Measurements from ENCODE around the gene WDHD1.
"Not testable (repeated sequence)": the region's sequence is repeated elsewhere in the genome, so short reads cannot be mapped to it uniquely, and the experiment has no call there.

Gene WDHD1

GRCh38 chr14:54909817-54910558 is 116.9 kb downstream of the WDHD1 start:
- Histone ChIP-seq H3K4me2 (ENCODE audit: low read length) (no peak overlapping the region), H3K4me3 (ENCODE audit: low read depth, low read length) (no peak overlapping the region), H2BK5ac (ENCODE audit: low read depth, low read length, poor library complexity) (no peak overlapping the region), H3K18ac (ENCODE audit: low read length) (no peak overlapping the region), H3K9me3 (ENCODE audit: insufficient read depth, low read depth, low read length) (no peaks in the 10 kb centered on the region), H3K27me3 (ENCODE audit: insufficient read depth, low read length) (no peaks in the 10 kb centered on the region), H2BK120ac (ENCODE audit: insufficient read depth, low read length, poor library complexity) (no peak overlapping the region), H4K8ac (ENCODE audit: low read depth, low read length) (no peak overlapping the region), H4K12ac (ENCODE audit: low read depth, low read length) (no peak overlapping the region), H3K14ac (ENCODE audit: low read length) (no peak overlapping the region), H2AK5ac (ENCODE audit: low read length) (no peak overlapping the region), H3K27ac (ENCODE audit: low read depth, low read length) (no peak overlapping the region), H4K91ac (ENCODE audit: low read depth, low read length) (no peak overlapping the region), H2BK12ac (ENCODE audit: low read length) (no peak overlapping the region), H3K4ac (ENCODE audit: low read depth, low read length) (no peak overlapping the region), H3K4me1 (ENCODE audit: control insufficient read depth in 1 of 2, insufficient read depth in 2 of 2, low read length in 2 of 2) (no peaks in the 10 kb centered on the region), H3K9ac (ENCODE audit: low read length) (no peak overlapping the region), H3K23ac (ENCODE audit: low read length) (no peak overlapping the region), H3K79me2 (ENCODE audit: control insufficient read depth, insufficient read depth, low read length, poor library complexity) (no peaks in the 10 kb centered on the region), H2AFZ (ENCODE audit: insufficient read depth, low read length, poor library complexity) (no peak overlapping the region), H3K79me1 (ENCODE audit: low read length) (no peaks in the 10 kb centered on the region), H3K36me3 (ENCODE audit: control insufficient read depth in 1 of 2, insufficient read depth in 2 of 2, low read length in 2 of 2) (no peaks in the 10 kb centered on the region)
- DNase-seq, result no peak
- no CpG with 5 or more reads among the region's 5 CpGs for WGBS (ENCODE audit: extremely low coverage, insufficient coverage, insufficient read length)

- not testable (repeated sequence) for H3K27ac ChIP-seq (ENCODE audit: low read depth, low read length); H3K4me2 ChIP-seq (ENCODE audit: low read length)
- WGBS (ENCODE audit: extremely low coverage, insufficient coverage, insufficient read length), result no CpG with 5 or more reads among the region's 4 CpGs
Observed at GRCh38 chr14:54908973-54909372, 117.9 kb downstream of the WDHD1 start.

GRCh38 chr14:54908190-54908589 is 118.7 kb downstream of the WDHD1 start:
- Histone ChIP-seq H3K36me3 (ENCODE audit: control insufficient read depth in 1 of 2, insufficient read depth in 2 of 2, low read length in 2 of 2) (no peaks in the 10 kb centered on the region), H3K14ac (ENCODE audit: low read length) (no peak overlapping the region), H4K91ac (ENCODE audit: low read depth, low read length) (no peak overlapping the region), H2BK120ac (ENCODE audit: insufficient read depth, low read length, poor library complexity) (no peak overlapping the region), H4K12ac (ENCODE audit: low read depth, low read length) (no peak overlapping the region), H3K27ac (ENCODE audit: low read depth, low read length) (no peak overlapping the region), H3K9me3 (ENCODE audit: insufficient read depth, low read depth, low read length) (no peaks in the 10 kb centered on the region), H3K23ac (ENCODE audit: low read length) (no peak overlapping the region), H3K9ac (ENCODE audit: low read length) (no peak overlapping the region), H3K18ac (ENCODE audit: low read length) (no peak overlapping the region), H3K79me2 (ENCODE audit: control insufficient read depth, insufficient read depth, low read length, poor library complexity) (no peaks in the 10 kb centered on the region), H3K27me3 (ENCODE audit: insufficient read depth, low read length) (no peaks in the 10 kb centered on the region), H3K4ac (ENCODE audit: low read depth, low read length) (no peak overlapping the region), H3K4me3 (ENCODE audit: low read depth, low read length) (no peak overlapping the region), H3K4me2 (ENCODE audit: low read length) (no peak overlapping the region), H4K8ac (ENCODE audit: low read depth, low read length) (no peak overlapping the region), H3K79me1 (ENCODE audit: low read length) (no peaks in the 10 kb centered on the region), H2AK5ac (ENCODE audit: low read length) (no peak overlapping the region), H2BK5ac (ENCODE audit: low read depth, low read length, poor library complexity) (no peak overlapping the region), H2BK12ac (ENCODE audit: low read length) (no peak overlapping the region), H2AFZ (ENCODE audit: insufficient read depth, low read length, poor library complexity) (no peak overlapping the region), H3K4me1 (ENCODE audit: control insufficient read depth in 1 of 2, insufficient read depth in 2 of 2, low read length in 2 of 2) (no peaks in the 10 kb centered on the region)
- WGBS (ENCODE audit: extremely low coverage, insufficient coverage, insufficient read length), result no CpG with 5 or more reads among the region's 4 CpGs
- DNase-seq, result no peak

More at GRCh38 chr14:54908973-54909372, 117.9 kb downstream of the WDHD1 start:
- not testable (repeated sequence) for H3K4ac ChIP-seq (ENCODE audit: low read depth, low read length); H4K8ac ChIP-seq (ENCODE audit: low read depth, low read length); H2AK5ac ChIP-seq (ENCODE audit: low read length); H3K79me1 ChIP-seq (ENCODE audit: low read length); H2BK12ac ChIP-seq (ENCODE audit: low read length); H3K18ac ChIP-seq (ENCODE audit: low read length); H3K4me3 ChIP-seq (ENCODE audit: low read depth, low read length); H3K4me1 ChIP-seq (ENCODE audit: control insufficient read depth in 1 of 2, insufficient read depth in 2 of 2, low read length in 2 of 2); H3K9ac ChIP-seq (ENCODE audit: low read length); H3K36me3 ChIP-seq (ENCODE audit: control insufficient read depth in 1 of 2, insufficient read depth in 2 of 2, low read length in 2 of 2); DNase-seq; H2BK120ac ChIP-seq (ENCODE audit: insufficient read depth, low read length, poor library complexity); H3K23ac ChIP-seq (ENCODE audit: low read length); H4K12ac ChIP-seq (ENCODE audit: low read depth, low read length); H3K14ac ChIP-seq (ENCODE audit: low read length); H3K79me2 ChIP-seq (ENCODE audit: control insufficient read depth, insufficient read depth, low read length, poor library complexity); H2BK5ac ChIP-seq (ENCODE audit: low read depth, low read length, poor library complexity); H4K91ac ChIP-seq (ENCODE audit: low read depth, low read length); H3K9me3 ChIP-seq (ENCODE audit: insufficient read depth, low read depth, low read length); H2AFZ ChIP-seq (ENCODE audit: insufficient read depth, low read length, poor library complexity); H3K27me3 ChIP-seq (ENCODE audit: insufficient read depth, low read length)

- peaks cover 4% of the 10 kb centered on the region for H3K79me2 ChIP-seq (ENCODE audit: control insufficient read depth, insufficient read depth, low read length, poor library complexity)
- no peak overlapping the region for H3K4ac ChIP-seq (ENCODE audit: low read depth, low read length)
- H3K4me2 ChIP-seq (ENCODE audit: low read length), result no peak overlapping the region
- no peak for DNase-seq
- H4K8ac ChIP-seq (ENCODE audit: low read depth, low read length), result no peak overlapping the region
- H3K4me1 ChIP-seq (ENCODE audit: control insufficient read depth in 1 of 2, insufficient read depth in 2 of 2, low read length in 2 of 2), result peaks cover 4 to 5% of the 10 kb centered on the region in 2 experiments
- no peak overlapping the region for H3K18ac ChIP-seq (ENCODE audit: low read length)
- no peak overlapping the region for H3K4me3 ChIP-seq (ENCODE audit: low read depth, low read length)
- no peak overlapping the region for H2BK12ac ChIP-seq (ENCODE audit: low read length)
- H3K27ac ChIP-seq (ENCODE audit: low read depth, low read length), result no peak overlapping the region
- peaks cover 5% of the 10 kb centered on the region for H3K27me3 ChIP-seq (ENCODE audit: insufficient read depth, low read length)
- peaks cover 7% of the 10 kb centered on the region for H3K79me1 ChIP-seq (ENCODE audit: low read length)
- H2BK120ac ChIP-seq (ENCODE audit: insufficient read depth, low read length, poor library complexity), result no peak overlapping the region
- H3K9me3 ChIP-seq (ENCODE audit: insufficient read depth, low read depth, low read length), result no peaks in the 10 kb centered on the region
- no peak overlapping the region for H2BK5ac ChIP-seq (ENCODE audit: low read depth, low read length, poor library complexity)
- no peak overlapping the region for H2AK5ac ChIP-seq (ENCODE audit: low read length)
- no peak overlapping the region for H3K9ac ChIP-seq (ENCODE audit: low read length)
- H4K12ac ChIP-seq (ENCODE audit: low read depth, low read length), result no peak overlapping the region
- H3K23ac ChIP-seq (ENCODE audit: low read length), result no peak overlapping the region
- H3K14ac ChIP-seq (ENCODE audit: low read length), result no peak overlapping the region
- no peaks in the 10 kb centered on the region for H3K36me3 ChIP-seq (ENCODE audit: control insufficient read depth in 1 of 2, insufficient read depth in 2 of 2, low read length in 2 of 2)
- H4K91ac ChIP-seq (ENCODE audit: low read depth, low read length), result no peak overlapping the region
- H2AFZ ChIP-seq (ENCODE audit: insufficient read depth, low read length, poor library complexity), result no peak overlapping the region
Observed at GRCh38 chr14:54906075-54906474, 120.8 kb downstream of the WDHD1 start.
